CD4-positive, alpha-beta T cell (primary cell): Measurements from ENCODE around the gene RAPGEF5. TPM values are rescaled to one million over a fixed set of nuclear protein-coding genes. Genes with fewer than 3 reads are reported as not detected.

Experiments used
- ATAC-seq: fragments of 200-7000 bp; cut with Tn5 transposase; one replicate; pipeline ENCODE4 v1.10.0; 2022; ENCODE audit warnings: mild to moderate bottlenecking; ENCODE audit not compliant: poor library complexity
- CTCF ChIA-PET: fragments of 350-600 bp; sonication (Branson Sonifier 250); formaldehyde crosslinking; loops from one replicate; lab custom pipeline; 2021; ENCODE audit warnings: antibody characterized with exemption, inconsistent platforms; lab: Charles Lee
- POLR2A ChIA-PET: fragments of 350-600 bp; sonication (Branson Sonifier 250); formaldehyde crosslinking; loops from one replicate; lab custom pipeline; 2021; ENCODE audit warnings: antibody characterized with exemption, inconsistent platforms; lab: Charles Lee
- DNase-seq, 14 experiments: peaks; one replicate each; pipeline ENCODE4 v3.0.0-alpha.2; 2013 to 2020; ENCODE audit warnings: mixed read lengths in 2 of 14
- H3K27ac ChIP-seq, 2 donors: one replicate each; pipeline versions ENCODE4 v1.5.1 to v1.7.0; 2013; ENCODE audit warnings: low read length in 2 of 2, low read depth in 1 of 2, mild to moderate bottlenecking in 1 of 2
- H3K27me3 ChIP-seq, 2 experiments: 1 replicate in 1 of 2; 2 replicates in 1 of 2; pipeline versions ENCODE4 v1.6.1 to v1.7.0; 2013; ENCODE audit warnings: low read length in 2 of 2, control low read depth in 1 of 2, mild to moderate bottlenecking in 1 of 2, moderate library complexity in 1 of 2; ENCODE audit not compliant: insufficient read depth in 2 of 2, control insufficient read depth in 1 of 2
- H3K36me3 ChIP-seq: one replicate; pipeline ENCODE4 v1.6.1; 2013; ENCODE audit warnings: low read length, control low read depth; ENCODE audit not compliant: insufficient read depth
- H3K4me1 ChIP-seq: one replicate; pipeline ENCODE4 v1.6.1; 2013; ENCODE audit warnings: low read length, control low read depth; ENCODE audit not compliant: insufficient read depth
- H3K4me3 ChIP-seq: one replicate; pipeline ENCODE4 v1.5.1; 2013; ENCODE audit warnings: mild to moderate bottlenecking, low read length, moderate library complexity
- H3K9me3 ChIP-seq, 2 experiments: 1 replicate in 1 of 2; 2 replicates in 1 of 2; pipeline versions ENCODE4 v1.6.1 to v1.7.0; 2013; ENCODE audit warnings: low read length in 2 of 2, mild to moderate bottlenecking in 2 of 2, control low read depth in 1 of 2, moderate library complexity in 1 of 2; ENCODE audit not compliant: control insufficient read depth in 1 of 2, insufficient read depth in 1 of 2
- H3K27ac Mint-ChIP-seq: one replicate; pipeline ENCODE4 v1.8.0; 2020; ENCODE audit warnings: mixed read lengths
- H3K27me3 Mint-ChIP-seq: one replicate; pipeline ENCODE4 v1.8.0; 2021; ENCODE audit warnings: mixed read lengths
- H3K36me3 Mint-ChIP-seq: one replicate; pipeline ENCODE4 v1.8.0; 2021; ENCODE audit warnings: low read depth, mixed read lengths
- H3K4me1 Mint-ChIP-seq: one replicate; pipeline ENCODE4 v1.8.0; 2021; ENCODE audit warnings: low read depth, mixed read lengths
- H3K4me3 Mint-ChIP-seq: one replicate; pipeline ENCODE4 v1.8.0; 2020; ENCODE audit warnings: mild to moderate bottlenecking, mixed read lengths
- H3K9me3 Mint-ChIP-seq: one replicate; pipeline ENCODE4 v1.8.0; 2020; ENCODE audit warnings: mixed read lengths
- intact Hi-C, 2 experiments: fragments of 100-400 bp; cut with DNase I in 1 of 2; cut with micrococcal nuclease in 1 of 2; formaldehyde crosslinking; loops; one replicate each; pipeline versions ENCODE4 v1.15.1 to v1.9.0; 2023 to 2025; cut with DNase I, micrococcal nuclease
- total RNA-seq, 174 experiments: library from RNA in 2 of 174; stranded (reverse) in 2 of 174; gene quantifications; one replicate each; pipeline ENCODE4 v1.2.3 and lab custom pipeline; 2021 to 2026
- TF ChIP-seq, protein P1 (sequence below): fragments of 200-600 bp; IDR thresholded peaks from one replicate; pipeline ENCODE4 v1.8.0; 2022; ENCODE audit warnings: antibody characterized with exemption, mild to moderate bottlenecking

The RAPGEF5 gene
- total RNA-seq, 2 experiments from 2014 or later, result 0.17 TPM; not detected in 1

DNA sequence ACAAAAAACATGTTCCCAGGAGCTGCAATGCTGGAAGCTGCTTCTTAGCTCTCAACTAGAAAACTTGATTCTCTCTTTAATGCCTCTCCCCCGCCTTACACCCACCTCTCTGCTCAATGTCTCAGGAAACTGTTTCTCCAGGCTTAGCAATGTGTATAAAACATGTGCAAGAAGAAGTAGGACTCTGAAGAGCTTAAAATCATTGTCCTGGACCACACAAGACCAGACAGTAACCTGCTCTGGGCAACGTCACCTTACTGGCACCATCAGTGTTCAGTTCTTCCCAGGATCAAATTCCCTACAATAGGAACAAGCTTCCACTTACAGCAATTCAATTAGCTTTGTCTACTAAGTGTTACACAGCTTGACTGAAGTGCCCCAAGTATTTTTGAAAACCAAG lies 104.9 kb downstream of the RAPGEF5 start:
- Histone ChIP-seq H3K27ac (no peak overlapping the region), H3K4me1 (no peaks in the 10 kb centered on the region), H3K9me3 (no peaks in the 10 kb centered on the region), H3K4me3 (no peak overlapping the region), H3K36me3 (no peaks in the 10 kb centered on the region), H3K27me3 (no peaks in the 10 kb centered on the region)
- Mint-ChIP-seq H3K36me3 (no peaks in the 10 kb centered on the region), H3K27ac (no peak overlapping the region), H3K27me3 (peaks cover 3% of the 10 kb centered on the region), H3K9me3 (no peaks in the 10 kb centered on the region), H3K4me1 (no peaks in the 10 kb centered on the region), H3K4me3 (no peak overlapping the region)
- intact Hi-C loops, result no loop called here
- TF ChIP-seq, protein P1, sequence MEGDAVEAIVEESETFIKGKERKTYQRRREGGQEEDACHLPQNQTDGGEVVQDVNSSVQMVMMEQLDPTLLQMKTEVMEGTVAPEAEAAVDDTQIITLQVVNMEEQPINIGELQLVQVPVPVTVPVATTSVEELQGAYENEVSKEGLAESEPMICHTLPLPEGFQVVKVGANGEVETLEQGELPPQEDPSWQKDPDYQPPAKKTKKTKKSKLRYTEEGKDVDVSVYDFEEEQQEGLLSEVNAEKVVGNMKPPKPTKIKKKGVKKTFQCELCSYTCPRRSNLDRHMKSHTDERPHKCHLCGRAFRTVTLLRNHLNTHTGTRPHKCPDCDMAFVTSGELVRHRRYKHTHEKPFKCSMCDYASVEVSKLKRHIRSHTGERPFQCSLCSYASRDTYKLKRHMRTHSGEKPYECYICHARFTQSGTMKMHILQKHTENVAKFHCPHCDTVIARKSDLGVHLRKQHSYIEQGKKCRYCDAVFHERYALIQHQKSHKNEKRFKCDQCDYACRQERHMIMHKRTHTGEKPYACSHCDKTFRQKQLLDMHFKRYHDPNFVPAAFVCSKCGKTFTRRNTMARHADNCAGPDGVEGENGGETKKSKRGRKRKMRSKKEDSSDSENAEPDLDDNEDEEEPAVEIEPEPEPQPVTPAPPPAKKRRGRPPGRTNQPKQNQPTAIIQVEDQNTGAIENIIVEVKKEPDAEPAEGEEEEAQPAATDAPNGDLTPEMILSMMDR, result no peak
- DNase-seq (no peak), ATAC-seq (no peak)
- CTCF ChIA-PET, result interaction anchor here (1.5 kb wide), 1 partner anchor 11 kb away, joined by 4 read pairs; no protein-coding TSS in a partner anchor
- POLR2A ChIA-PET, result no interaction called here

GRCh38 chr7:22251281-22251680 lies 105.7 kb downstream of the RAPGEF5 start:
- POLR2A ChIA-PET, result no interaction called here
- peaks cover 3% of the 10 kb centered on the region for H3K27me3 Mint-ChIP-seq
- no peaks in the 10 kb centered on the region for H3K9me3 ChIP-seq
- TF ChIP-seq, protein P1, result no peak
- no peak overlapping the region for H3K27ac Mint-ChIP-seq
- H3K4me3 Mint-ChIP-seq, result no peak overlapping the region
- no peaks in the 10 kb centered on the region for H3K36me3 ChIP-seq
- H3K9me3 Mint-ChIP-seq, result no peaks in the 10 kb centered on the region
- no peaks in the 10 kb centered on the region for H3K4me1 Mint-ChIP-seq
- H3K4me3 ChIP-seq, result no peak overlapping the region
- no peaks in the 10 kb centered on the region for H3K4me1 ChIP-seq
- ATAC-seq (no peak), DNase-seq (no peak)
- H3K27ac ChIP-seq, result no peak overlapping the region
- H3K36me3 Mint-ChIP-seq, result no peaks in the 10 kb centered on the region
- intact Hi-C loops, result no loop called here
- CTCF ChIA-PET, result interaction anchor here (1.5 kb wide), 1 partner anchor 12 kb away, joined by 4 read pairs; no protein-coding TSS in a partner anchor
- H3K27me3 ChIP-seq, result no peaks in the 10 kb centered on the region

- Mint-ChIP-seq H3K27ac (no peak overlapping the region), H3K36me3 (no peaks in the 10 kb centered on the region), H3K4me3 (no peak overlapping the region), H3K9me3 (no peaks in the 10 kb centered on the region), H3K27me3 (peaks cover 3% of the 10 kb centered on the region), H3K4me1 (no peaks in the 10 kb centered on the region)
- H3K9me3 ChIP-seq, result no peaks in the 10 kb centered on the region
- H3K36me3 ChIP-seq, result no peaks in the 10 kb centered on the region
- POLR2A ChIA-PET, result no interaction called here
- H3K27me3 ChIP-seq, result no peaks in the 10 kb centered on the region
- H3K4me3 ChIP-seq, result no peak overlapping the region
- ATAC-seq (no peak), DNase-seq (no peak)
- no peaks in the 10 kb centered on the region for H3K4me1 ChIP-seq
- H3K27ac ChIP-seq, result no peak overlapping the region
- CTCF ChIA-PET, result no interaction called here
- intact Hi-C loops, result no loop called here
- TF ChIP-seq, protein P1, result no peak
Measured at GRCh38 chr7:22250390-22250789, 106.6 kb downstream of the RAPGEF5 start.
